Kidney epithelial cell (primary cell): Measurements from ENCODE around the gene C1orf116. TPM values are rescaled to one million over a fixed set of nuclear protein-coding genes. Genes with fewer than 3 reads are reported as not detected.

Experiments
- DNase-seq: peaks from one replicate; pipeline ENCODE4 v3.0.0-alpha.2; 2010; ENCODE audit warnings: low read depth
- H3K27me3 ChIP-seq: 2 replicates; pipeline ENCODE4 v1.6.0; 2011; ENCODE audit warnings: low read length; ENCODE audit not compliant: control insufficient read depth, insufficient read depth
- H3K36me3 ChIP-seq: 2 replicates; pipeline ENCODE4 v1.5.1; 2011; ENCODE audit warnings: low read length; ENCODE audit not compliant: control insufficient read depth, insufficient read depth
- H3K4me3 ChIP-seq: 2 replicates; pipeline ENCODE4 v1.5.1; 2011; ENCODE audit warnings: low read depth, mild to moderate bottlenecking, control low read depth, low read length
- total RNA-seq: library from RNA; depleted of rRNA; stranded (reverse); fragments of >200 nt; gene quantifications from 2 replicates; pipeline ENCODE4 v1.2.3, GENCODE V29; 2015
- TF ChIP-seq, protein P1 (sequence below): IDR thresholded peaks from 2 replicates; pipeline ENCODE4 v1.5.1; 2011; ENCODE audit warnings: mild to moderate bottlenecking, moderate library complexity, low read length, control low read depth, inconsistent platforms; ENCODE audit not compliant: insufficient read depth, poor library complexity, severe bottlenecking

The C1orf116 gene
- total RNA-seq, 1 donor from 2014 or later: 34.1 TPM

DNA sequence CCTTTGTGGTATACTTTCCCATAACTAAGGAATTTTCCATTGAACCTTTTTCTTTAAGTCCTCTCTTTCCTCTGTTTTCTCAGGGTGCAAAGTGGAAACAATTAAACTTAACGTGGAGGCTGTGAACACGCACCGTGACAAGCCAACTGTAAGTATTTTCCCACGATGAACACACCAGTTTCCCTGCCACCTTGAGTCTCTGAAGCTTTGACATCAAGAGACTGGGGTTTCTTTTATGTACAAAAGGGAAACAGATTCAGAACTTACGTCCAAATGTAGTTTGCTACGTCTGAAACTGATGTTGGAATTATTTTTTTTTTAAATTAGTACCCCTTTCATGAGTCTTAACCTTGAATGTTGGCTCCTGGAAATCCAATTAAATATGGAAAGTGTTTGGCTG is 38.9 kb upstream of the C1orf116 start:
- Histone ChIP-seq H3K36me3 (no peaks in the 10 kb centered on the region), H3K4me3 (no peak overlapping the region), H3K27me3 (no peaks in the 10 kb centered on the region)
- no peak for DNase-seq
- TF ChIP-seq, protein P1, sequence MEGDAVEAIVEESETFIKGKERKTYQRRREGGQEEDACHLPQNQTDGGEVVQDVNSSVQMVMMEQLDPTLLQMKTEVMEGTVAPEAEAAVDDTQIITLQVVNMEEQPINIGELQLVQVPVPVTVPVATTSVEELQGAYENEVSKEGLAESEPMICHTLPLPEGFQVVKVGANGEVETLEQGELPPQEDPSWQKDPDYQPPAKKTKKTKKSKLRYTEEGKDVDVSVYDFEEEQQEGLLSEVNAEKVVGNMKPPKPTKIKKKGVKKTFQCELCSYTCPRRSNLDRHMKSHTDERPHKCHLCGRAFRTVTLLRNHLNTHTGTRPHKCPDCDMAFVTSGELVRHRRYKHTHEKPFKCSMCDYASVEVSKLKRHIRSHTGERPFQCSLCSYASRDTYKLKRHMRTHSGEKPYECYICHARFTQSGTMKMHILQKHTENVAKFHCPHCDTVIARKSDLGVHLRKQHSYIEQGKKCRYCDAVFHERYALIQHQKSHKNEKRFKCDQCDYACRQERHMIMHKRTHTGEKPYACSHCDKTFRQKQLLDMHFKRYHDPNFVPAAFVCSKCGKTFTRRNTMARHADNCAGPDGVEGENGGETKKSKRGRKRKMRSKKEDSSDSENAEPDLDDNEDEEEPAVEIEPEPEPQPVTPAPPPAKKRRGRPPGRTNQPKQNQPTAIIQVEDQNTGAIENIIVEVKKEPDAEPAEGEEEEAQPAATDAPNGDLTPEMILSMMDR: no peak

DNA sequence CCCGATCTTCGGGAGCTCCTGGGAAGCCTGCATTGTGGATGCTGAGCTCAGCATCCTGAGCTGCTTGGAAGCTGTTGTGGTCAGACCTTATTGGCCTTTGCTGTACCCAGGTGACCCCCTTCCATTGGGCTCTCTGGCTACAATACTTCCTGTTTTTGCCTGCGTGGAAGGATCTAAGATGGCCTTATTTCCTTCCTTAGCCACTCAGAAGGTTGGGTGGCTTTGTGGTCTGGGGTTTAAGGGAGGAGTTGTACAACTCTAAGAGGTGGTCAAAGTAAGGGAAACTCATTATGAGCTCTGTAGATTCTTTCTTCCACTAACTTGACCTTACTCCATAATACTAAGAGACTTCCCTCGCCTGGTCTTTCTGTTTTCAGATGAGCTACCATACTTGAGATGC is 38.3 kb upstream of the C1orf116 start:
- DNase-seq: no peak
- Histone ChIP-seq H3K4me3 (no peak overlapping the region), H3K36me3 (no peaks in the 10 kb centered on the region), H3K27me3 (no peaks in the 10 kb centered on the region)
- TF ChIP-seq, protein P1: no peak

DNA sequence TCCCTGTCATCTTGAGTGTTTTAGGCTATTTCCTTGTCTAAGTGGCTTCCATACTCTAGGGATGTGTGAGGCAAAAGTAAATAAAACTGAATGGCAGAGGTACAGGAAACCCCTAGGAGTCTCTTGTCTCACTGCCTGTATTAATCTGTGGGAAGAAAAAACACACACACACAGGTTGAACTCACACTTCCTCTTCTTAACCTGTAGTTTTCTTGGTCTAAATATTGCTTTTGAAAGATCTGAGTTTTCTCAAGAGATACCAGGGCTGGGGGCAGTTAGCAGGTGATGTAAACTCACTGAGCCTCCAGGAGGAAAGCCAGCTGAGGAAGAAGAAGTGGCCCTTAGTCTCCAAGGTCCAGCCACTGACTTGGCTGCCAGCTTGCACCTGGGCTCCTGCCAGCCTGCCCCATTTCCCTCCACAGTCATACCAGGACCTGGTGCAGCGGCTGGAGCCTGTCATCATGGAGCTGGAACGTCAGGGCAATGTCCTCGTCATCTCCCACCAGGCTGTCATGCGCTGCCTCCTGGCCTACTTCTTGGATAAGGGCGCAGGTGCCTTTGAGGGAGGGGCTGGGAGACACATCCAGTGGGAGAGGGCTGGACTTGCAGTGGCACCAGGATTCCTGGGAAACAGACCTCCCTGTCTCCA is 37.4 kb upstream of the C1orf116 start:
- H3K4me3 ChIP-seq: no peak overlapping the region
- no peaks in the 10 kb centered on the region for H3K36me3 ChIP-seq
- no peaks in the 10 kb centered on the region for H3K27me3 ChIP-seq
- DNase-seq: no peak
- TF ChIP-seq, protein P1: no peak

DNA sequence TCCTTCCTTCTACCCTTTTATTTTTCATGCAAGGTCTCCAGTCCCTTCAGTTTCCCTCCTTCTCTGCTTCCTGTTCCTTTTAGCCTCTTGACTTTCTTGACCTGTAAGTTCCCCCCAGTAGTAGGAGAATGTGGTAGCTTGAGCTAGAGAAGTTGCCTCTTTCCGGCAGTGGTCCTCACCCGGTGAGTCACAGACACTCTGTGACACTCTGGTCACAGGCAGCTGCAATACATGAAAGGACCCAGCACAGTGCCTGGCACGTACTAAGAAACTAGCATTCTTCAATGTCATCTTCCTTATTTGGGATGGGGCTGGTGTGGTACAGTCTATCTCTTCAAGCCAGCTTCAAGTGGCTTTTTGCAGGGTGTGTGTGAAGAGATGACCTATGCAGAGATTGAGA is 36.5 kb upstream of the C1orf116 start:
- Histone ChIP-seq H3K27me3 (no peaks in the 10 kb centered on the region), H3K4me3 (no peak overlapping the region), H3K36me3 (peaks cover 1% of the 10 kb centered on the region)
- TF ChIP-seq, protein P1: no peak
- DNase-seq: no peak

DNA sequence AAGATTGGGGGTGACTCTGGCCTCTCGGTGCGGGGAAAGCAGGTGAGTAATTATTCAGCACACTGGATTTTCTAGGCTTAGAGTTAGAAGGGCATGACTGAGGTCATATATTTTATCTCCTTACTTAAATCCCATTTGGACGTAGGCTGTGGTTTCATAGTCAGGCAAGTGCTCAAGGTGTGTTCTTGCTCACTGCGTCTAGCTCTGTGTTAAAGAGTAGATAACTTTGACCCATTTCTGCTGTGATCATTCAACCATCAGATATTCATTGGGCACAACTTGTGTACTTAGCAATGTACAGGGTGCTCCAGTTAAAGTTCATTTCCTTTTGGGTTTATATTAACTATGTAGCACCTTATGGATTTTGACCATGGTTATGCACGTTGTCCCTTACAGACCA is 35.1 kb upstream of the C1orf116 start:
- peaks cover 1% of the 10 kb centered on the region for H3K36me3 ChIP-seq
- TF ChIP-seq, protein P1: no peak
- DNase-seq: no peak
- no peak overlapping the region for H3K4me3 ChIP-seq
- no peaks in the 10 kb centered on the region for H3K27me3 ChIP-seq

DNA sequence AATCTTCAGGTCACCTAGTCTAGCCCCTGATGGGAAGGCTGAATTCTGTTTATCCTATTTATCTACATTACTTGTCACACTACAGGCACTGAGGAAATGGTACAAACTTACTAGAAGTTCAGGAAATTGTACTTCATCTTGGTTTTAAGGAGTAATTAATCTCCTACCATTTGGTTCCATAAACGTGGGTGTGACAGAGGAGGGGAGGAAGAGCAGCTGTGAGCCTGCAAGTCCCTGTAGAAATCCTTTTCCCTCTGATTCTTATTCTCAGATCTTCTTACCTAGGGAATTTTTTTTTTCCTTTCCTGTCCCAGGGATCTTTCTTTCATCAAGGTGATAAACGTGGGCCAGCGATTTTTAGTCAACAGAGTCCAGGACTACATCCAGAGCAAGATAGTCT is 34.6 kb upstream of the C1orf116 start:
- TF ChIP-seq, protein P1: no peak
- no peak for DNase-seq
- Histone ChIP-seq H3K36me3 (peaks cover 3% of the 10 kb centered on the region), H3K4me3 (no peak overlapping the region), H3K27me3 (no peaks in the 10 kb centered on the region)
